ENCODE results near the gene OST4.

The OST4 gene

DNA sequence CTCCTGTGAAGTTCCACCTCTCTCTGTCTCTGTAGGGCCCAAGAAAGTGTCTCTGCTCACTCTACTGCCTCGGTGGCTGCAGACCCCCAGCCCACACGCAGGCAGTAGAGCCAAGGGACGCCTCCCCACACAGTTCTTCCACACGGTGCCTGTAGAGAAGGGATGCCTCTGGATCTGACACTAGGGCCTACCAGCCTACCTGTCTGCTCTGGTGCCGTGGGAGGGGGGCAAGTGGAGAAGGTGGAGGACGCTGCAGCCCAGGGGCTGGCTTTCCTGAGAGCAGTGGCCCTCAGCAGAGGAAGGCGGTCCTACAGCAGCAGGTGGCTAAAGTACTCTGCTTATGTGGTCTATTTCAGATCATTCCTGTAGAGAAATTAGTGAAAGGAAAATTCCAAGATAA, 47.7 kb downstream of the OST4 start:
- no peak for DNase-seq

DNA sequence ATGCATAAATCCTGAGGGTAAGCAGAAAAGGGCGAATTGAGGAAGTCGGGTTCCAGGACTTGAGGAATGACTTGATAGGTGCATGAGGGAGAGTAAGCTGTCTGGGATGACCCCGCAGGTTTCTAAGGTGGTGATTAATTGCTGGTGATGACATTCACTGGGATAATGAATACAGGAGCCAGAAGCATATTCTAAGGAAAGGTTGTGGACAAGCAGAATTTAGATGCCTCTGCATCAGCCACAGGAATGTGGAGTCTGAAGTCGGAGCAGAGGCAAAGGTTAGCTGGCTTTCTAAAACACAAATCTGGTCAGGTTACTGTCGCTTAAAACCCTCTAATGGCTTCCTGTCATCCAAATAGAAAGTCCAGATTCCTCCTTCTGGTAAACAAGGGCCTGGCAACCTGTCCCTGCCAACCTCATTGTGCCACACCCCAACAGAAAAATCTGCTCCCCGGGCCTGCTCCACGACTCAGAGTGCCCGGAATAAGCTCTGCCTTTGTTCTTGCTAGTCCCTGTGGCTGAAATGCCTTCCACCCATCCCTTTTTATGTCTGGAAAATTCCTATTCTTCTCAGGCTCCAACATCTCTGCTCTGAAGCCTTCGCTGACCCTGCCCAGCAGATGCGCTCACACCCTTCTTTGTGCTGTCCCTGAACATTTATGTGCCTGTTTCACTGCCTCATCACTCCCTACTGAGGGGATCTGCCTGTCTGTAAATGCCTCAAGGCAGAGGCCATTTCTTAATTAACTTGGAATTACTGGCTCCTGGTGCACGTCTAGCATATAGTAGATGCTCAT, 50.0 kb downstream of the OST4 start:
- no peak for DNase-seq

Measured in activated T-cell treated with anti-CD3 and anti-CD28 coated beads for 4 hours (primary cell).